Thyroid gland (tissue), 4 donors: ENCODE measurements around the gene PRKCQ.

ENCODE experiments used
- CTCF ChIP-seq, 6 experiments: fragments of 200-600 bp in 3 of 6; fragments of 450-650 bp in 3 of 6; sonication (generic) in 3 of 6; IDR thresholded peaks; one replicate each; pipeline ENCODE4 v1.5.1; 2016 to 2019; ENCODE audit warnings: antibody characterized with exemption in 6 of 6, mild to moderate bottlenecking in 2 of 6, inconsistent platforms in 1 of 6, moderate library complexity in 1 of 6
- POLR2A ChIP-seq, 2 donors: fragments of 450-650 bp; IDR thresholded peaks; one replicate each; pipeline ENCODE4 v1.6.1; 2017; ENCODE audit warnings: antibody characterized with exemption in 2 of 2, mild to moderate bottlenecking in 2 of 2, moderate library complexity in 1 of 2

DNA sequence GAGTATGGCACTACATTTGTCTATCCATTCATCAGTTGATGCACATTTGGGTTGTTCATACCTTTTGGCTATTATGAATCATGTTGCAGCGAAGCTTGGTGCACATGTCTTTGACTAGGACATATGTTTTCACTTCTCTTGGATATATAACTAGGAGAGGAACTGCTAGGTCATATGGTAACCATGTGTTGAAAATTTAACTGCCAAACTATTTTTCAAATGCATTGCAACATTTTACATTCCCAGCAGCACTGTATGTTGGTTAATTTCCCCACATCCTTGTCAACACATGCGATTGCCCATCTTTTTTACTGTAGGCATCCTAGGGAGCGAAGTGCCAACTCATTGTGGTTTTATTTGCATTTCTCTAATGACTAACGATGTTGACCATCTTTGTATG is 183.4 kb downstream of the PRKCQ start:
- no peak for TF ChIP-seq CTCF (IDR thresholded peaks at IDR 0.05)
- TF ChIP-seq POLR2A (IDR thresholded peaks at IDR 0.05) = no peak
